Smooth muscle cell (in vitro differentiated cells): ENCODE results near the gene CCS. TPM values are rescaled to one million over a fixed set of nuclear protein-coding genes. Genes with fewer than 3 reads are reported as not detected.
"Not testable (repeated sequence)": the region's sequence is repeated elsewhere in the genome, so short reads cannot be mapped to it uniquely, and the experiment has no call there.

ENCODE experiments used
- DNase-seq: peaks from one replicate; lab custom pipeline; 2025; ENCODE audit not compliant: unreplicated experiment; lab: John Stamatoyannopoulos, UW
- H2AFZ ChIP-seq: fragments of 200-600 bp; sonication (generic); 2 replicates; pipeline ENCODE4 v1.6.0; 2016; ENCODE audit warnings: antibody characterized with exemption, low read depth, mild to moderate bottlenecking
- H3F3A ChIP-seq: fragments of 200-600 bp; sonication (generic); 2 replicates; pipeline ENCODE4 v1.6.0; 2017; ENCODE audit warnings: antibody characterized with exemption, low read depth
- H3K27ac ChIP-seq: fragments of 200-600 bp; sonication (generic); 2 replicates; pipeline ENCODE4 v1.5.1; 2016; ENCODE audit warnings: low read depth, mild to moderate bottlenecking
- H3K27me3 ChIP-seq: fragments of 200-600 bp; sonication (generic); 2 replicates; pipeline ENCODE4 v1.6.1; 2016; ENCODE audit warnings: low read depth, mild to moderate bottlenecking
- H3K36me3 ChIP-seq: fragments of 200-600 bp; sonication (generic); 2 replicates; pipeline ENCODE4 v1.5.1; 2016; ENCODE audit warnings: low read depth
- H3K4me1 ChIP-seq: fragments of 200-600 bp; sonication (generic); 2 replicates; pipeline ENCODE4 v1.5.1; 2016; ENCODE audit warnings: low read depth
- H3K4me2 ChIP-seq: fragments of 200-600 bp; sonication (generic); 2 replicates; pipeline ENCODE4 v1.6.0; 2016; ENCODE audit warnings: mild to moderate bottlenecking
- H3K4me3 ChIP-seq: fragments of 200-600 bp; sonication (generic); 2 replicates; pipeline ENCODE4 v1.5.1; 2016; ENCODE audit warnings: mild to moderate bottlenecking
- H3K79me2 ChIP-seq: fragments of 200-600 bp; sonication (generic); 2 replicates; pipeline ENCODE4 v1.6.0; 2016; ENCODE audit warnings: low read depth, mild to moderate bottlenecking
- H3K9ac ChIP-seq: fragments of 200-600 bp; sonication (generic); 2 replicates; pipeline ENCODE4 v1.6.0; 2016; ENCODE audit warnings: low read depth
- H3K9me3 ChIP-seq: fragments of 200-600 bp; sonication (generic); replicated peaks from 2 replicates; pipeline ENCODE4 v1.5.1; 2016; ENCODE audit warnings: low read depth
- H4K20me1 ChIP-seq: fragments of 200-600 bp; sonication (generic); 2 replicates; pipeline ENCODE4 v1.6.0; 2016; ENCODE audit warnings: low read depth
- WGBS: methylation state at CpG from one replicate; pipeline ENCODE4 v1.1.7; 2016; ENCODE audit warnings: low lambda C conversion rate; 5-methylcytosine and 5-hydroxymethylcytosine counted together
- polyA plus RNA-seq: library from polyadenylated mRNA; unstranded; fragments of >200 nt; fragmentation: Nextera tagmentation; extraction: Ambion mirVana; gene quantifications from 2 replicates; pipeline ENCODE4 v1.2.1, GENCODE V29; 2016
- total RNA-seq: library from RNA; depleted of rRNA; stranded (reverse); fragments of >200 nt; gene quantifications from 2 replicates; pipeline ENCODE4 v1.2.3, GENCODE V29; 2014
- TF ChIP-seq, protein P1 (sequence below): fragments of 200-600 bp; sonication (generic); IDR thresholded peaks from 2 replicates; pipeline ENCODE4 v1.5.1; 2017; ENCODE audit warnings: borderline replicate concordance, mild to moderate bottlenecking, antibody characterized with exemption; ENCODE audit not compliant: insufficient read depth, poor library complexity, severe bottlenecking

The CCS gene
- total and polyA plus RNA-seq, 2 experiments from 2014 or later, result 29.2 to 104 TPM

DNA sequence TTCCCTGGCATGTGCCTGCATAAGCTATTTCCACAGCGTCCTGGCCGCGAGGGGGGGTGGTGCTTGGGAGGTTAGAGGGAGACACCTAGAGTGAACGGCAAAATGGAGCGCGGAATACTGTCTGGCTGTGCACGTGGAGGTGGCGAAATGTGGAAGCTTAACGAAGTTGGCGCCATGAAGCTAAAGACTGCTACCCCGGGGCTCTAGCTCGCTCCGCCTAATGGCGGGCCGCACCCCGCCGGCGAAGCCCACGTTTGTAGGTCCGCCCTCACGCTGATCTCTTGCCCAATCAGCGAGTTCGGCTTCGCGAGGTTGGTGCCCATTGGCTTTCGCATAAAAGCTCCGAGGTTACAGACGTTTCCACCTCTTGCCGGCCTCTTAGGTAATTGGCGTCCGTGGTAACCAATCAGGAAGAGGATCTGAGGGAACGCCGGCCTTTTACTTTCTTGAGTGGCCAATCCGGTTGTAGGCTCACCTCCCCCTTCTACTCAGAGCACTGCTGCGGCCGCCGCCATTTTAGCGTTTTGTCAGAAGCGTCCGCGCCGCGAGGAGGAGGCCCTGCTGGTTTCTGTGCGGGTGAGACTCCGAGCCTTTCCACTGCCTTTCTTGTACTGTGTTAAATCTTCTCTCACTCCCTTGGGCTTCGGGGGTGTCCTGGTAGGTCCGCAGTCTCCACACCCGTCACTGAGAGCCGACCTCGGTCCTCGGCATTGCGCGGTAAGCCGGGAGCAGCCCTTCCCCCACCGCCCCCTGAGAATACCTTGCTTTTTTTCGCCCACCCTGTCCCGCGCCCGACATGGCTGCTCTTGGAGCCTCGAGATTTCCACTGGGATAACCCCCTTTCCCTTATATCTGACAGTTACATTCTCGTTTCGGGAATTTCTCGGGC is 45.4 kb downstream of the CCS start, which contains the start of gene RBM4:
Gene RBM4 (plus strand): TSS at position 527 of the 889 bp plus-strand sequence. CDS start 1,009 bp downstream, outside the sequence.
- H3F3A ChIP-seq, result peaks cover 40% of the 10 kb centered on the region
- H3K36me3 ChIP-seq, result peaks cover 9% of the 10 kb centered on the region
- peaks cover 94% of the 10 kb centered on the region for H4K20me1 ChIP-seq
- H3K27ac ChIP-seq, result peak within 1 kb of the TSS; percentile 94
- under 1% methylated on average over 63 of the region's 63 CpGs for WGBS
- peak within 1 kb of the TSS; percentile 95 for H3K9ac ChIP-seq
- H3K4me3 ChIP-seq, result peak within 1 kb of the TSS; percentile 88
- DNase-seq, result peak; percentile 78
- peaks cover 40% of the 10 kb centered on the region for H3K4me1 ChIP-seq
- TF ChIP-seq, protein P1, sequence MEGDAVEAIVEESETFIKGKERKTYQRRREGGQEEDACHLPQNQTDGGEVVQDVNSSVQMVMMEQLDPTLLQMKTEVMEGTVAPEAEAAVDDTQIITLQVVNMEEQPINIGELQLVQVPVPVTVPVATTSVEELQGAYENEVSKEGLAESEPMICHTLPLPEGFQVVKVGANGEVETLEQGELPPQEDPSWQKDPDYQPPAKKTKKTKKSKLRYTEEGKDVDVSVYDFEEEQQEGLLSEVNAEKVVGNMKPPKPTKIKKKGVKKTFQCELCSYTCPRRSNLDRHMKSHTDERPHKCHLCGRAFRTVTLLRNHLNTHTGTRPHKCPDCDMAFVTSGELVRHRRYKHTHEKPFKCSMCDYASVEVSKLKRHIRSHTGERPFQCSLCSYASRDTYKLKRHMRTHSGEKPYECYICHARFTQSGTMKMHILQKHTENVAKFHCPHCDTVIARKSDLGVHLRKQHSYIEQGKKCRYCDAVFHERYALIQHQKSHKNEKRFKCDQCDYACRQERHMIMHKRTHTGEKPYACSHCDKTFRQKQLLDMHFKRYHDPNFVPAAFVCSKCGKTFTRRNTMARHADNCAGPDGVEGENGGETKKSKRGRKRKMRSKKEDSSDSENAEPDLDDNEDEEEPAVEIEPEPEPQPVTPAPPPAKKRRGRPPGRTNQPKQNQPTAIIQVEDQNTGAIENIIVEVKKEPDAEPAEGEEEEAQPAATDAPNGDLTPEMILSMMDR, result no peak
- peak within 1 kb of the TSS; percentile 96 for H3K4me2 ChIP-seq
- no peaks in the 10 kb centered on the region for H3K27me3 ChIP-seq
- peaks cover 88% of the 10 kb centered on the region for H3K79me2 ChIP-seq
- H2AFZ ChIP-seq, result no peak within 1 kb of the TSS
- no peaks in the 10 kb centered on the region for H3K9me3 ChIP-seq

- Histone ChIP-seq H2AFZ (no peak overlapping the region), H3K4me2 (peak overlapping the region; percentile 96), H3K36me3 (peaks cover 9% of the 10 kb centered on the region), H3K9me3 (no peaks in the 10 kb centered on the region), H3K9ac (peak overlapping the region; percentile 95), H3F3A (peaks cover 37% of the 10 kb centered on the region), H3K4me1 (peaks cover 40% of the 10 kb centered on the region), H3K27ac (peak overlapping the region; percentile 94), H3K4me3 (peak overlapping the region; percentile 88), H3K27me3 (no peaks in the 10 kb centered on the region), H3K79me2 (peaks cover 88% of the 10 kb centered on the region), H4K20me1 (peaks cover 94% of the 10 kb centered on the region)
- no peak for DNase-seq
- TF ChIP-seq, protein P1, result no peak
- 11% methylated on average over 27 of the region's 27 CpGs for WGBS
Observed at GRCh38 chr11:66639066-66639813, 46.3 kb downstream of the CCS start.

DNA sequence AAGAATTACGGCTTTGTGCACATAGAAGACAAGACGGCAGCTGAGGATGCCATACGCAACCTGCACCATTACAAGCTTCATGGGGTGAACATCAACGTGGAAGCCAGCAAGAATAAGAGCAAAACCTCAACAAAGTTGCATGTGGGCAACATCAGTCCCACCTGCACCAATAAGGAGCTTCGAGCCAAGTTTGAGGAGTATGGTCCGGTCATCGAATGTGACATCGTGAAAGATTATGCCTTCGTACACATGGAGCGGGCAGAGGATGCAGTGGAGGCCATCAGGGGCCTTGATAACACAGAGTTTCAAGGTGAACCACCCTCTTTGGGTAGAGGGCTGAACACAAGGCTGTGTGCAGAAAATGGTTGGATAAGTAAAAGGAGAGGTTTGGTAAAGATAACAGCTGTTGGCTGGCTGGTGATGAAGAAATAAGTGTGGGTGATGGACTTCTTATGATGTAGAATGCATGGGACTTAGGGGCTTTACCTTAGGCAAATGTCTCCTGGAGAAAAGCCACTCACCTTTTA is 46.9 kb downstream of the CCS start:
- Histone ChIP-seq H3K4me2 (peak overlapping the region; percentile 96), H3K4me3 (peak overlapping the region; percentile 88), H3F3A (peaks cover 33% of the 10 kb centered on the region), H4K20me1 (peaks cover 94% of the 10 kb centered on the region), H3K4me1 (peaks cover 40% of the 10 kb centered on the region), H3K27ac (peak overlapping the region; percentile 94), H3K79me2 (peaks cover 88% of the 10 kb centered on the region)
- not testable (repeated sequence) for H3K27me3 ChIP-seq, H2AFZ ChIP-seq, H3K36me3 ChIP-seq, H3K9me3 ChIP-seq, H3K9ac ChIP-seq, DNase-seq
- WGBS, result 75% methylated on average over 10 of the region's 10 CpGs

- peaks cover 21% of the 10 kb centered on the region for H3F3A ChIP-seq
- TF ChIP-seq, protein P1, result no peak
- H3K4me3 ChIP-seq, result peak overlapping the region; percentile 88
- H3K9ac ChIP-seq, result peak overlapping the region; percentile 57
- peaks cover 17% of the 10 kb centered on the region for H3K36me3 ChIP-seq
- peaks cover 40% of the 10 kb centered on the region for H3K4me1 ChIP-seq
- H3K9me3 ChIP-seq, result no peaks in the 10 kb centered on the region
- H3K79me2 ChIP-seq, result peaks cover 88% of the 10 kb centered on the region
- DNase-seq, result no peak
- H4K20me1 ChIP-seq, result peaks cover 94% of the 10 kb centered on the region
- no peak overlapping the region for H2AFZ ChIP-seq
- 54% methylated on average over 3 of the region's 3 CpGs for WGBS
- no peaks in the 10 kb centered on the region for H3K27me3 ChIP-seq
- peak overlapping the region; percentile 96 for H3K4me2 ChIP-seq
- peak overlapping the region; percentile 55 for H3K27ac ChIP-seq
Observed at GRCh38 chr11:66641834-66642233, 48.8 kb downstream of the CCS start.
